HFFc6 (cell line): Measurements from ENCODE around the gene ADNP2. TPM values are rescaled to one million over a fixed set of nuclear protein-coding genes. Genes with fewer than 3 reads are reported as not detected.

Experiments used
- DNase-seq: peaks from one replicate; pipeline ENCODE4 v3.0.0-alpha.2; 2018
- H3K27ac Mint-ChIP-seq: 2 replicates; pipeline ENCODE4 v1.8.0; 2020; ENCODE audit warnings: mild to moderate bottlenecking, mixed read lengths
- H3K27me3 Mint-ChIP-seq: 2 replicates; pipeline ENCODE4 v1.8.0; 2021; ENCODE audit warnings: mild to moderate bottlenecking, moderate library complexity, mixed read lengths; ENCODE audit not compliant: insufficient read depth
- H3K36me3 Mint-ChIP-seq: 2 replicates; pipeline ENCODE4 v1.8.0; 2021; ENCODE audit warnings: low read depth, mixed read lengths
- H3K4me1 Mint-ChIP-seq: 2 replicates; pipeline ENCODE4 v1.8.0; 2020; ENCODE audit warnings: low read depth, mixed read lengths
- H3K4me3 Mint-ChIP-seq: 2 replicates; pipeline ENCODE4 v1.8.0; 2020; ENCODE audit warnings: mild to moderate bottlenecking, moderate library complexity, mixed read lengths
- H3K9me3 Mint-ChIP-seq: 2 replicates; pipeline ENCODE4 v1.8.0; 2020; ENCODE audit warnings: mild to moderate bottlenecking, mixed read lengths
- CTCF ChIP-seq: fragments of 200-600 bp; sonication (generic); IDR thresholded peaks from 2 replicates; pipeline ENCODE4 v1.5.0; 2021; ENCODE audit warnings: antibody characterized with exemption, mild to moderate bottlenecking
- total RNA-seq, 6 experiments: library from RNA; stranded (reverse); fragmentation: NEBNext Ultra II Directional; extraction: Animal tissue kit (Norgen Biotek cat#: 25700); gene quantifications; 2 replicates in 1 of 6; 3 replicates in 5 of 6; pipeline ENCODE4 v1.2.3, GENCODE V29; 2021

The ADNP2 gene
- total RNA-seq, 6 experiments from 2014 or later: 11.5 to 15.6 (median 14.3) TPM

DNA sequence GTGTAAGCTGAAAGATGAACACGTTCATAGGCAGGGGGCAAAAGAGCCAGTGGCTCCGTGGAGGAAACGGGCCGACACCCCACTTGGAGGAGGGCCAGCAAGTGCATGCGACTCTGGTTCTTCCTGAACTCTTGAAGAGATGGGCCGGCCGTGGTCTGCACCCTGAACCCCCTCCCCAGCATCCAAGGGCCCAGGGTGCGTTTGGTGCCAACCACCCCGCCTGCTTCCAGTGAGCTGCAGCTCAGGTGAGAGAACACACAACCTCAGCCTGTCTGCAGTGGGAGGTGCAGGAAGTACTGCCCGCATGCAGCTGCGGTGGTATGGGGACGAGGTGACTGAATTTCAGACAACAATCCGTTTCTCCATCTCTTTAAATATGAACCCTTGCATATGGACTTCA lies 58.9 kb downstream of the ADNP2 start:
- no peak for DNase-seq
- peaks cover 25% of the 10 kb centered on the region for H3K36me3 Mint-ChIP-seq
- H3K4me3 Mint-ChIP-seq: no peak overlapping the region
- no peak for TF ChIP-seq CTCF
- peaks cover 35% of the 10 kb centered on the region for H3K4me1 Mint-ChIP-seq
- H3K9me3 Mint-ChIP-seq: peaks cover 19% of the 10 kb centered on the region
- H3K27me3 Mint-ChIP-seq: peaks cover 2% of the 10 kb centered on the region
- no peak overlapping the region for H3K27ac Mint-ChIP-seq

GRCh38 chr18:80168346-80168745 lies 59.3 kb downstream of the ADNP2 start:
- no peak for TF ChIP-seq CTCF

DNA sequence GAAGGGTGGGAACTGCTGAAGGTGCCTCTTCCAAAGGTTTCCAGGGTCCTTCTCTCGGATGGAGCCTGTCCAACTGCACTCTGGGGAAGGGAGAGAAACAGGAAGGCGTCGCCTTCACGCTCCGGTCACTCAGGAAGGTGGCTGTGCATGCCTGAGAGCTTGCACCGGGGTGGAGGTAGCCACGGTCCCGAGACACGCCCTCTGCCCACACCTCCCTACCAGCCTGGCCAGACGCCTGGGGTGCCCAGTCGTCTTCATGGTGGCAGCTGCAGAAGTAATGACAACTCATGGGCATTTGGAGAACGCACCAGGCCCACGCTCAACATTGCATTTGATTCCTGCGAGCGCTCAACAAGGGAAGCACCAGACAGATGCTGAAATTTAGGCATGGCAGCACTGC lies 59.9 kb downstream of the ADNP2 start:
- Mint-ChIP-seq H3K9me3 (peaks cover 14% of the 10 kb centered on the region), H3K4me1 (peaks cover 35% of the 10 kb centered on the region), H3K4me3 (no peak overlapping the region), H3K27me3 (peaks cover 2% of the 10 kb centered on the region), H3K27ac (no peak overlapping the region), H3K36me3 (peaks cover 15% of the 10 kb centered on the region)
- no peak for TF ChIP-seq CTCF
- no peak for DNase-seq

More at GRCh38 chr18:80168346-80168745, 59.3 kb downstream of the ADNP2 start:
- DNase-seq: no peak
- Mint-ChIP-seq H3K4me3 (no peak overlapping the region), H3K27me3 (peaks cover 2% of the 10 kb centered on the region), H3K9me3 (peaks cover 19% of the 10 kb centered on the region), H3K27ac (no peak overlapping the region), H3K36me3 (peaks cover 21% of the 10 kb centered on the region), H3K4me1 (peaks cover 35% of the 10 kb centered on the region)

DNA sequence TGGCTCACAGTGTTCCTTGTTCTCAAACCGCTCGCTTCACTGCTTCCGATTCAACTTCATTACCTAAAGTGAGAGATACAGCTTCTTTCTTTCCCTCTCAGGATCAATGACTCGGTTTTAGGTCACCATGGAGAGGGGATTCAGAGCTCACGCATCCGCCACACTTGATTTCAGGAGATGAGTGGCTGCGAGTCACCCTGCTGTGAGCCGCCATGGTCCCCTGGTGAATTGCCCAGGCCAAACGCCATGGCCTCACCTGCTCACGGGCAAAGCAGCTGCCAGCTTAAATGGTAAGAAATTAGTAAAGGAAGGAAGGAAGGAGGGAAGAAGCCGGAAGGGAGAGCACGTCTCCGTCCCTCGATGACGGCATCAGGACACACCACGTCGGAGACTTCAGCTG lies 60.5 kb downstream of the ADNP2 start:
- Mint-ChIP-seq H3K4me3 (no peak overlapping the region), H3K4me1 (peaks cover 35% of the 10 kb centered on the region), H3K36me3 (peaks cover 8% of the 10 kb centered on the region), H3K27me3 (peaks cover 2% of the 10 kb centered on the region), H3K9me3 (peaks cover 8% of the 10 kb centered on the region), H3K27ac (peak overlapping the region; percentile 69; the same call in 1 of the 2 replicates)
- DNase-seq: no peak
- no peak for TF ChIP-seq CTCF

GRCh38 chr18:80170395-80171053 lies 61.5 kb downstream of the ADNP2 start:
- H3K9me3 Mint-ChIP-seq: no peaks in the 10 kb centered on the region; the same call in 1 of the 2 replicates
- no peak overlapping the region for H3K27ac Mint-ChIP-seq
- DNase-seq: no peak
- peaks cover 35% of the 10 kb centered on the region for H3K4me1 Mint-ChIP-seq
- no peaks in the 10 kb centered on the region for H3K36me3 Mint-ChIP-seq
- H3K4me3 Mint-ChIP-seq: peak overlapping the region; percentile 74; the same call in 1 of the 2 replicates
- no peak for TF ChIP-seq CTCF
- H3K27me3 Mint-ChIP-seq: peaks cover 2% of the 10 kb centered on the region
